ENCODE data around the gene CCDC136. TPM values are rescaled to one million over a fixed set of nuclear protein-coding genes. Genes with fewer than 3 reads are reported as not detected.

CCDC136 gene
- total RNA-seq, 4 donors from 2014 or later: 20.7 to 36.5 (median 33.7) TPM

DNA sequence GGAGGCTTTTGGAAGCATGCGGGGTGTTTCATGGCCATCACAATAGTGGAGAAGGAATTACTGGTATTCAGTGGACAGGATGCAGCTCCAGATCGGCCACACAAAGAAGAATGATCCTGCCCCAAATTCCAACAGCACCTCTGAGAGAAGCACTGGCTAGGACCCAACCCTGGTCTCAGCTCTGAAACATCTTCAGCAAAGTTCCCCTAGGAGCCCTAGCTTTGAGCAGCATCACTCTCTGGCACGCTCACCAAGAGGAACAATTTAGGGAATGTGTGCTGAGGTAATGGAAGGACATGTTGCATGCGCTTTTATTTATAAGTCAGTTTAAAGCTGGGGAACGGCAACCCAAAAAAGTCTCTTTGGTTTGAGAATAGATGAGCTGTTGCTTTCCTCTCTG, 10.6 kb upstream of the CCDC136 start:
- DNase-seq (ENCODE audit: extremely low spot score): peak; percentile 92
- intact Hi-C loops (cut with DNase I): no loop called here
- H3K27ac ChIP-seq (replicated peaks in 1 of 4): peak overlapping the region; percentile 86 to 88 (median 87)

DNA sequence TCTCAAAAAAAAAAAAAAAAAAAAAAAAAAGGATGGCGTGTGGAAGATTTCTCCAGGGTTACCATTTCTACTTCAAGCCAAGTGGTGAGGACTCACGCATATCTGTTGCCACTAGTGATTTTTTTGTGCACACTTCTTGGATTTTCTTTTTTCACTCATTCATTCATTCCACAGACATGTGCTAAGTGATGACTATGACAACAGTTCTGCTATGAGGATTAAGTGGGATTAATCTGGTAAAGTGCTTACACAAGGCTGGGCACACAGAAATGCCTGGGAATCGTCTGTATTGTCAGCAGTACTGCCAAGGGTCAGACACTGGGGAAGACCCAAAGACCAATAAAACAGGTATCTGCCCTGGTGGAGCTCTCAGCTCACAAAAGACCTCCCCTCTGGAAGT, 9.9 kb upstream of the CCDC136 start:
- WGBS: 47% methylated on average over 3 of the region's 3 CpGs
- DNase-seq (ENCODE audit: extremely low spot score): no peak
- TF ChIP-seq EP300 (IDR thresholded peaks at IDR 0.05) (peak; percentile 42), POLR2AphosphoS5 (IDR thresholded peaks at IDR 0.05) (peak; percentile 28 to 63), POLR2A (IDR thresholded peaks at IDR 0.05; ENCODE audit: low read depth) (no peak)
- TF ChIP-seq, protein P1, sequence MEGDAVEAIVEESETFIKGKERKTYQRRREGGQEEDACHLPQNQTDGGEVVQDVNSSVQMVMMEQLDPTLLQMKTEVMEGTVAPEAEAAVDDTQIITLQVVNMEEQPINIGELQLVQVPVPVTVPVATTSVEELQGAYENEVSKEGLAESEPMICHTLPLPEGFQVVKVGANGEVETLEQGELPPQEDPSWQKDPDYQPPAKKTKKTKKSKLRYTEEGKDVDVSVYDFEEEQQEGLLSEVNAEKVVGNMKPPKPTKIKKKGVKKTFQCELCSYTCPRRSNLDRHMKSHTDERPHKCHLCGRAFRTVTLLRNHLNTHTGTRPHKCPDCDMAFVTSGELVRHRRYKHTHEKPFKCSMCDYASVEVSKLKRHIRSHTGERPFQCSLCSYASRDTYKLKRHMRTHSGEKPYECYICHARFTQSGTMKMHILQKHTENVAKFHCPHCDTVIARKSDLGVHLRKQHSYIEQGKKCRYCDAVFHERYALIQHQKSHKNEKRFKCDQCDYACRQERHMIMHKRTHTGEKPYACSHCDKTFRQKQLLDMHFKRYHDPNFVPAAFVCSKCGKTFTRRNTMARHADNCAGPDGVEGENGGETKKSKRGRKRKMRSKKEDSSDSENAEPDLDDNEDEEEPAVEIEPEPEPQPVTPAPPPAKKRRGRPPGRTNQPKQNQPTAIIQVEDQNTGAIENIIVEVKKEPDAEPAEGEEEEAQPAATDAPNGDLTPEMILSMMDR (IDR thresholded peaks at IDR 0.05): no peak
- peak overlapping the region; percentile 86 to 88 (median 87) for H3K27ac ChIP-seq (replicated peaks in 1 of 4)
- intact Hi-C loops (cut with DNase I): no loop called here
- no peak overlapping the region for H3K4me3 ChIP-seq
- H3K9me3 ChIP-seq: peaks cover 0 to 9% (median 6%) of the 10 kb centered on the region in 4 donors
- H3K36me3 ChIP-seq: no peaks in the 10 kb centered on the region
- no peaks in the 10 kb centered on the region for H3K27me3 ChIP-seq
- peaks cover 11 to 36% (median 35%) of the 10 kb centered on the region in 4 donors for H3K4me1 ChIP-seq

More for the DNA sequence above, 10.6 kb upstream of the CCDC136 start:
- peaks cover 0 to 9% (median 6%) of the 10 kb centered on the region in 4 donors for H3K9me3 ChIP-seq
- TF ChIP-seq, protein P1 (IDR thresholded peaks at IDR 0.05): no peak
- TF ChIP-seq POLR2A (IDR thresholded peaks at IDR 0.05; ENCODE audit: low read depth) (no peak), EP300 (IDR thresholded peaks at IDR 0.05) (peak; percentile 10), POLR2AphosphoS5 (IDR thresholded peaks at IDR 0.05) (peak; percentile 63 to 77)
- WGBS: 32% methylated on average over 5 of the region's 5 CpGs
- peaks cover 11 to 36% (median 35%) of the 10 kb centered on the region in 4 donors for H3K4me1 ChIP-seq
- no peak overlapping the region for H3K4me3 ChIP-seq
- no peaks in the 10 kb centered on the region for H3K36me3 ChIP-seq
- H3K27me3 ChIP-seq: no peaks in the 10 kb centered on the region

DNA sequence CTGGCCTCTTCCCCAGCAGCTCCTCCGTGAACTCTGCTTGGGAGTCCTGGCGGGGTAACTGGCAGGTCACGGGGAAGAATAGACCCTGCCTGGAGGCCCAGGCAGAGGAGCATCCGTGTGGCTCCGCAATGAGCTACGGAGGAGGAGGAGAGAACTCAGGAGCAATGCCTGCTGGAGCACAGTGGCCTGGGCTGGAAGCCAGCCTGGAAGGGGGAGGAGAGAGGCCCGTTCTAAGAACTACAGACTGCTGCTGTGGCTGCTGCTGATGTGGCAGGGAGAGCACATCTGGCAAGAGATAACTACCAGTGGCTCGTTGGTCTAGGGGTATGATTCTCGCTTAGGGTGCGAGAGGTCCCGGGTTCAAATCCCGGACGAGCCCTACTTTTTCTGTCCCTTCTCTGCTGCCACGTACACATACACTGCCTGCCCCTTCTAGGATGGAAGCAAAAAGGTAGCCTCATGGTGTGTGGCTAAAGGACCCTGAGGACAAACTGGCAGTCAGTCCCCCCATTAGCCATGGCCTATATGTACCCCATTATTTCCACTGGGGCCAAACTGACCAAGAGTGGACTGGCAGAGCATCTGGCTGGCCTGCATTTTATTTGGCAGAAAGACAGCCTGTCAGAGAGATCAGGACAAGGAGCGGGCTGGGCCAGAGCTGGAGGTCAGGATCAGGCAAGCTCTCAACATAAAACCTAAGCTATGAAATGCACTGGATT, 8.5 kb upstream of the CCDC136 start:
- peak overlapping the region; percentile 86 to 88 (median 87) for H3K27ac ChIP-seq (replicated peaks in 1 of 4)
- no peaks in the 10 kb centered on the region for H3K36me3 ChIP-seq
- H3K4me1 ChIP-seq: peaks cover 11 to 36% (median 35%) of the 10 kb centered on the region in 4 donors
- H3K9me3 ChIP-seq: peaks cover 0 to 2% (median under 1%) of the 10 kb centered on the region in 4 donors
- intact Hi-C loops (cut with DNase I): no loop called here
- H3K27me3 ChIP-seq: no peaks in the 10 kb centered on the region
- DNase-seq (ENCODE audit: extremely low spot score): peak; percentile 94
- TF ChIP-seq EP300 (IDR thresholded peaks at IDR 0.05) (no peak), POLR2AphosphoS5 (IDR thresholded peaks at IDR 0.05) (peak; percentile 72 to 82), POLR2A (IDR thresholded peaks at IDR 0.05; ENCODE audit: low read depth) (no peak)
- TF ChIP-seq, protein P1 (IDR thresholded peaks at IDR 0.05): no peak
- H3K4me3 ChIP-seq: no peak overlapping the region
- 35% methylated on average over 8 of the region's 15 CpGs for WGBS

DNA sequence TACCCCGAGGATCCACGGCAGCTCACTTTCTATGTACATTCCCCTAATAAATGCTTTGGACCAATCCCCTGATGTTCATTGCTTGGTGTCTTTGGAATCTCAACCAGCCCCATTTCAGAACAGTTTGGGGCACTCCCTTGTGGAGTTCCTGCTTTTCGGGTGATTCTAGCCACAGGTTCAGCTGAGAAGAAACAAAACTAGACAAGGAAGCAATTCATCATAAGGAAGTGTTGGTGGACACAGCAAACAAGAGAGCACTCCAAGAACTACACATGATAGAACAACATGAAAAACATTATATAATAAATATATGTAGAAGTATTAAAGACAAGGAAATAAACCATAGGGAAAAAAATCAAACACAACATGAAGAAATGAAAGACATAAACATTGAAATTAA, 6.0 kb upstream of the CCDC136 start:
- Histone ChIP-seq H3K4me3 (no peak overlapping the region), H3K9me3 (no peaks in the 10 kb centered on the region), H3K27ac (replicated peaks in 1 of 4) (no peak overlapping the region), H3K4me1 (peaks cover 17 to 41% (median 39%) of the 10 kb centered on the region in 4 donors), H3K27me3 (no peaks in the 10 kb centered on the region), H3K36me3 (no peaks in the 10 kb centered on the region)
- intact Hi-C loops (cut with DNase I): no loop called here
- TF ChIP-seq POLR2AphosphoS5 (IDR thresholded peaks at IDR 0.05): no peak
- DNase-seq (ENCODE audit: extremely low spot score): no peak
- 91% methylated on average over 3 of the region's 3 CpGs for WGBS

DNA sequence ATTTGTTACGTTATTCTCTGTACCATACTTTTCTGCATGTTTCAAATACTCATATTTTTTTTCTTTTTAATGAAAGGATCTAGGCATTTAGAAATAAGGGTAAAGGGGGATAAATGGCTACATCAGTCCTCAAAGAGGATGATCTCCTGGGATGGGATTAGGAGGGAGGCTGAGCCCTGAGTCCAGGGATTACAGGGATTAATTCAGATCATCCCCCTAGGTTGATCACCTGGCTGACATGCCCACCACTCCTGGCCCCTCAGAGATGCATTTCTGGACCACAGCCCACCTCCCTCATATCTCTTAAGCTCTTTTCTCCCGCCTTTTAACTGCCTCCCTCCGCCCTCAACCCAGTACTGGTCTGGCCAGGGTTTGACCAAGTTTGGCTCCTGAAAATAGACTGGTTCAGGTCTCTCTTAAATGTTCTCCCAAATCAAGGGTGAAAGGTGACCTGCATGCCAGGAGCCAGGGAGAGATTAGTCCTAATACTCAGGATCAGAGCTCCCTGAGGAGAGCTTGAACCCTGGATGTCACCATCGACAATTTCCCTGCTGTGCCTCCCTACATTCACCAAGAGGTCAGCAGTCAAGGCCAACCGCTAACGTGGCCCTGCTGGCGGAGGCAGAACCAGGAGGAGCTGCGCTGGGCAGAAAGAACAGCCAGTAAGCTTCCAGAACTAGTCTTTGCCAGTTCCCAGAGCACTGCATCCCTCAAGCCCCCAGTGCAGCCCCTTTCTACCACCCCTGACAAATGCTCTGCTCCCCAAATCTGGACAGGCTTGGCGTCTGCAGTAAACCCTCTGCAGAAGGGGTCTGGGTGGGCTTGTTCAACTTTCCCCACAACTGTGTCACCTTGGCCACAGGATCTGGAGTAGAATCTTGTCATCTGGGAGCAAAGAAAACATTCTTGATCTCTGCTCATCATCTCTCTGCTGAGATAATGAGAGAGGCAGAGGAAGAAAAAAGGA, 3.0 kb upstream of the CCDC136 start:
- peaks cover 26 to 32% (median 30%) of the 10 kb centered on the region in 4 donors for H3K4me1 ChIP-seq
- peak; percentile 89 for DNase-seq (ENCODE audit: extremely low spot score)
- no peaks in the 10 kb centered on the region for H3K9me3 ChIP-seq
- intact Hi-C loops (cut with DNase I): no loop called here
- H3K27ac ChIP-seq (replicated peaks in 1 of 4): peak overlapping the region in 2 of 4 donors; percentile 84 to 86
- H3K4me3 ChIP-seq: no peak overlapping the region
- H3K36me3 ChIP-seq: no peaks in the 10 kb centered on the region
- peaks cover 0 to 5% (median 0%) of the 10 kb centered on the region in 4 donors for H3K27me3 ChIP-seq
- 83% methylated on average over 6 of the region's 9 CpGs for WGBS
- TF ChIP-seq, protein P1 (IDR thresholded peaks at IDR 0.05): no peak
- TF ChIP-seq POLR2A (IDR thresholded peaks at IDR 0.05; ENCODE audit: low read depth) (no peak), EP300 (IDR thresholded peaks at IDR 0.05) (no peak), POLR2AphosphoS5 (IDR thresholded peaks at IDR 0.05) (no peak)

All from esophagus muscularis mucosa (tissue), 4 donors.